OCI-LY3 (cell line): ENCODE results near the gene VAV3.

Experiments
- H2AFZ ChIP-seq: fragments of 200-600, 300-600 bp; shearing (Covaris generic); 2 replicates; pipeline ENCODE4 v1.6.0; 2014; ENCODE audit warnings: antibody characterized with exemption, low read depth, low read length
- H3K27ac ChIP-seq: fragments of 200-600, 300-600 bp; sonication (generic); 2 replicates; pipeline ENCODE4 v1.5.1; 2014; ENCODE audit warnings: mild to moderate bottlenecking, low read length, moderate library complexity, mixed read lengths
- H3K27me3 ChIP-seq: fragments of 200-600, 300-600 bp; sonication (generic); 2 replicates; pipeline ENCODE4 v1.6.1; 2014; ENCODE audit warnings: low read depth, low read length, mixed read lengths
- H3K36me3 ChIP-seq: fragments of 200-600, 300-600 bp; sonication (generic); replicated peaks from 2 replicates; pipeline ENCODE3; 2014; ENCODE audit warnings: low read depth, low read length, mixed read lengths
- H3K4me1 ChIP-seq: fragments of 300-600, 200-600 bp; sonication (generic); 2 replicates; pipeline ENCODE4 v1.6.1; 2014; ENCODE audit warnings: low read length, mixed read lengths
- H3K4me2 ChIP-seq: fragments of 200-600, 300-600 bp; sonication (generic); 2 replicates; pipeline ENCODE4 v1.6.1; 2014; ENCODE audit warnings: low read length, mixed read lengths
- H3K4me3 ChIP-seq: fragments of 300-600, 200-600 bp; sonication (generic); 2 replicates; pipeline ENCODE4 v1.5.1; 2014; ENCODE audit warnings: antibody characterized with exemption, mild to moderate bottlenecking, low read length, moderate library complexity
- H3K79me2 ChIP-seq: fragments of 300-600, 200-600 bp; shearing (Covaris generic); 2 replicates; pipeline ENCODE4 v1.6.1; 2014; ENCODE audit warnings: mild to moderate bottlenecking, low read length, mixed read lengths
- H3K9ac ChIP-seq: fragments of 300-600, 200-600 bp; shearing (Covaris generic); 2 replicates; pipeline ENCODE4 v1.6.0; 2014; ENCODE audit warnings: mild to moderate bottlenecking, low read length, moderate library complexity
- H3K9me3 ChIP-seq: fragments of 200-600, 300-600 bp; shearing (Covaris generic); 2 replicates; pipeline ENCODE4 v1.6.1; 2014; ENCODE audit warnings: low read length, mixed read lengths; ENCODE audit not compliant: insufficient read depth
- H4K20me1 ChIP-seq: fragments of 200-600, 300-600 bp; sonication (generic); 2 replicates; pipeline ENCODE4 v1.6.1; 2016; ENCODE audit warnings: low read length, mixed read lengths; ENCODE audit not compliant: insufficient read depth
- EZH2phosphoT487 ChIP-seq: fragments of 200-600 bp; shearing (Covaris generic); IDR thresholded peaks from 2 replicates; pipeline ENCODE4 v1.6.1; 2018; ENCODE audit warnings: antibody characterized with exemption, mixed run types, low read depth
- TF ChIP-seq, protein P1 (sequence below): fragments of 200-600, 300-600 bp; sonication (generic); IDR thresholded peaks from 2 replicates; pipeline ENCODE4 v1.5.1; 2014; ENCODE audit warnings: antibody characterized with exemption, low read length, low read depth

The VAV3 gene

GRCh38 chr1:107877745-107878144, 87.2 kb downstream of the VAV3 start:
- Histone ChIP-seq H3K36me3 (peaks cover 5% of the 10 kb centered on the region), H4K20me1 (no peaks in the 10 kb centered on the region), H3K9me3 (0 out of 2 replicates have a peak, but pooled peaks cover 4% of the 10 kb centered on the region), H3K27me3 (no peaks in the 10 kb centered on the region), H3K4me3 (no peak overlapping the region), H3K9ac (no peak overlapping the region), H3K4me1 (peaks cover 49% of the 10 kb centered on the region), H3K79me2 (no peaks in the 10 kb centered on the region), H3K27ac (no peak overlapping the region), H3K4me2 (no peak overlapping the region), H2AFZ (no peak overlapping the region)
- TF ChIP-seq, protein P1, sequence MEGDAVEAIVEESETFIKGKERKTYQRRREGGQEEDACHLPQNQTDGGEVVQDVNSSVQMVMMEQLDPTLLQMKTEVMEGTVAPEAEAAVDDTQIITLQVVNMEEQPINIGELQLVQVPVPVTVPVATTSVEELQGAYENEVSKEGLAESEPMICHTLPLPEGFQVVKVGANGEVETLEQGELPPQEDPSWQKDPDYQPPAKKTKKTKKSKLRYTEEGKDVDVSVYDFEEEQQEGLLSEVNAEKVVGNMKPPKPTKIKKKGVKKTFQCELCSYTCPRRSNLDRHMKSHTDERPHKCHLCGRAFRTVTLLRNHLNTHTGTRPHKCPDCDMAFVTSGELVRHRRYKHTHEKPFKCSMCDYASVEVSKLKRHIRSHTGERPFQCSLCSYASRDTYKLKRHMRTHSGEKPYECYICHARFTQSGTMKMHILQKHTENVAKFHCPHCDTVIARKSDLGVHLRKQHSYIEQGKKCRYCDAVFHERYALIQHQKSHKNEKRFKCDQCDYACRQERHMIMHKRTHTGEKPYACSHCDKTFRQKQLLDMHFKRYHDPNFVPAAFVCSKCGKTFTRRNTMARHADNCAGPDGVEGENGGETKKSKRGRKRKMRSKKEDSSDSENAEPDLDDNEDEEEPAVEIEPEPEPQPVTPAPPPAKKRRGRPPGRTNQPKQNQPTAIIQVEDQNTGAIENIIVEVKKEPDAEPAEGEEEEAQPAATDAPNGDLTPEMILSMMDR, result no peak
- TF ChIP-seq EZH2phosphoT487, result no peak

DNA sequence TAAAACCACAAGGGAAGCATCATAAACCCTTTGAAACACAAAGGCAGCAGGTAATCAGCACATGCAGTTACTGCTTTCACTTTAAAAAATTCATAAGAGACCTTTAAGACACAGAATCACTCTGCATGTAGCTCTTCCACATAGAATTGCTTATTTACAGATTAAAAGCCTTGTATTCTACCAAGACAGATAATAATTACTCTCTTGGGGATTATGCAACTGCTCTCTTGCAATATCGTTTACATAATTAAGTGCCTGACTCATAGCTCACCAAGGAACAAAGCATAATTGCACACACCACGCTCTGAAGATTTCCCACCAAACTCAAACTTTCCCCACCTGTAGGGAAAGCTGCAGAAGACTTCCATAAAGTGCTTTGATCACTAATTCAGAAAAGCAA, 87.9 kb downstream of the VAV3 start:
- no peaks in the 10 kb centered on the region for H3K79me2 ChIP-seq
- peaks cover 56% of the 10 kb centered on the region for H3K4me1 ChIP-seq
- peaks cover 5% of the 10 kb centered on the region for H3K36me3 ChIP-seq
- no peak for TF ChIP-seq EZH2phosphoT487
- TF ChIP-seq, protein P1, result no peak
- 0 out of 2 replicates have a peak, but pooled peaks cover 4% of the 10 kb centered on the region for H3K9me3 ChIP-seq
- no peak overlapping the region for H2AFZ ChIP-seq
- no peaks in the 10 kb centered on the region for H3K27me3 ChIP-seq
- no peaks in the 10 kb centered on the region for H4K20me1 ChIP-seq
- no peak overlapping the region for H3K27ac ChIP-seq
- H3K4me2 ChIP-seq, result no peak overlapping the region
- H3K9ac ChIP-seq, result no peak overlapping the region
- H3K4me3 ChIP-seq, result no peak overlapping the region

DNA sequence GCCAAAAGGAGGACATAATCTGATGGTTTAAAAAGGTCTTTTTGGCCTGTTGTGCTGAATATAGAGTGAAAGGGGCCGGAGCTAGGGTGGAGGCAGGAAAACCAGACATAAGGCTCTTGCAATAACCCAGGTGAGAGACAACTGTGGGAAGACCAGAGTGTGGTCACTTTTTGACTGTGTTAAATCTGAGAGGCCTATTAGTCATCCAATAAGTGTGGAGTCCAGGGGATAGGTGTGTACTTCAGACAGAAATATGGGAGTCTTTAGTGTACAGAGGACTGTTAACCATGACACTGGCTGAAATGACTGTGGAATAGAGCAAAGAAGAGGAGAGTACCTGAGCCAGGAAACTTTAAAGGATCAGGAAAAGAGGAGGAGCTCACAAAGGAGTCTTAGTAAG, 89.3 kb downstream of the VAV3 start:
- Histone ChIP-seq H3K4me2 (no peak overlapping the region), H3K36me3 (peaks cover 5% of the 10 kb centered on the region), H4K20me1 (no peaks in the 10 kb centered on the region), H3K4me1 (peaks cover 70% of the 10 kb centered on the region), H3K79me2 (no peaks in the 10 kb centered on the region), H3K9me3 (0 out of 2 replicates have a peak, but pooled peaks cover 4% of the 10 kb centered on the region), H3K27ac (no peak overlapping the region), H2AFZ (no peak overlapping the region), H3K9ac (no peak overlapping the region), H3K27me3 (no peaks in the 10 kb centered on the region), H3K4me3 (no peak overlapping the region)
- no peak for TF ChIP-seq EZH2phosphoT487
- TF ChIP-seq, protein P1, result no peak

- Histone ChIP-seq H3K9me3 (0 out of 2 replicates have a peak, but pooled peaks cover 4% of the 10 kb centered on the region), H3K9ac (no peak overlapping the region), H4K20me1 (no peaks in the 10 kb centered on the region), H3K4me2 (peak overlapping the region; percentile 95), H3K36me3 (peaks cover 5% of the 10 kb centered on the region), H2AFZ (no peak overlapping the region), H3K4me1 (peaks cover 71% of the 10 kb centered on the region), H3K27ac (no peak overlapping the region), H3K27me3 (no peaks in the 10 kb centered on the region), H3K79me2 (no peaks in the 10 kb centered on the region), H3K4me3 (peak overlapping the region; percentile 77; the same call in 1 of the 2 replicates)
- TF ChIP-seq, protein P1, result no peak
Measured at GRCh38 chr1:107874221-107874620, 90.8 kb downstream of the VAV3 start.
